NCI-H2196 (cell line): Measurements from ENCODE around the gene TDRD3.
"Not testable (repeated sequence)": the region's sequence is repeated elsewhere in the genome, so short reads cannot be mapped to it uniquely, and the experiment has no call there.

Source experiments
- DNase-seq: peaks from one replicate; lab custom pipeline; 2025; ENCODE audit not compliant: unreplicated experiment; lab: John Stamatoyannopoulos, UW

Gene TDRD3

DNA sequence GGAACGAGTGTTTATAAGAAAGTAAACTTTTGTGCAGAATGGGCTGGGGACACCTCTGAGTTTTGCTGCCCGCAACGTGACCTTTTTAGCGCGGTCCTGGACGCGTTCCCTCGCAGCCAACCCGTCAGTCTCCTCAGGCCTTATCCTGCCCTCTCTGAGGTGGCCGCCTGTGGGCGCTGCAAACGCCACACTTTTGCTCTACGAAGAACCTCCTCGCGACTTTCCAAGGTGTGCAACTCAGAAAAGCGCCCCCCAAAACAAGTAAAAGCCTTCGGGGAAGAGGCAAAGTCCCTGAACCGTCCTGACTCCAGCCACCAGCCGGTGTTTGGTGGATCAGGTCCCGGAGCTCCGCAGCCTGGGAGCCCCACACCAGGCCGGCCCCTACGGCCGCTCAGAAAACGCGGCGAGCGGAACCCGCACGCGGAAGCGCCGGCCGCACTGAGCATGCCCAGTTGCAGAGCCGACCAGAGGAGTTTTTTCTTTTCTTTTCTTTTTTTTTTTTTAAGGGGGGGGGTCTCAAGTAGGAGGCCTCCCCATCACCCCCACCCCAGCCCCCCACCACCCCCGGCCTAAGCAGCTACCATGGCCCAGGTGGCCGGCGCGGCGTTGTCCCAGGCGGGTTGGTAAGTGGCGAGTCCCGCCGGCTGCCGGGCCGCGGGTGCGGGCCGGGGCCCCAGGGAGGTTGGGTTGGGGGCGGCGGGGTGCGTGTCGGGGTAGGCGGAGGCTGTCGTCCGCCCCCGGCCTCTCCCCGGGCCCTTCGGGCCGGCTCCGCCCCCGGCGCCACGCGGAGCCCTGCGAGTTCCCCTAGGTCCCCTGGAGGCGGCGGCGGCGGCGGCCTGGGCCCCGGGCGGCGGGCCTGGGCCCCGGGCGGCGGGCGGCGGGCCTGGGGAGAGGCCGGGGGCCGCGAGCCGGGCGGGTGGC lies at the start of gene TDRD3:
Gene TDRD3, plus strand, starts transcription at position 438 of the 921 bp plus-strand sequence. Its CDS starts 145 bp downstream, at position 583.
- peak; percentile 63 for DNase-seq

DNA sequence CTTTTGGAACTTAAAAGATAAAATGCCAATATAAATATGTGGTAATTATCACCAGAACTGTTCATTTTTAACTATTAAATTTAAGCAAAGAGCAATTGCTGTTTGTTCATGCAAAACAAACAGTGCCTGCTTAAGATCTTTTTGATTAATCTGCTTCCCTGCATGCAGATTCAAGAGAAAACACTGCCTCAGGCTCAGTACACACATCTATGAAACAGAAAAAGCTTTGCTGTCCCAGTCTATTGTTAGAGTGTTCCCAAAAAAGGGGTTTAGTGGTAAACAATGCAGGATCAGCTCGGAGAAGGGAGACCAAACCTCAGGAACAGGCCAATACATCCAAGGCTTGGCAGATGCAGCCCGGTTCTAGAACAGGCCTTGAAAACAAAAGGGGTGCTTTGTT lies 49.3 kb upstream of the TDRD3 start:
- DNase-seq: no peak

DNA sequence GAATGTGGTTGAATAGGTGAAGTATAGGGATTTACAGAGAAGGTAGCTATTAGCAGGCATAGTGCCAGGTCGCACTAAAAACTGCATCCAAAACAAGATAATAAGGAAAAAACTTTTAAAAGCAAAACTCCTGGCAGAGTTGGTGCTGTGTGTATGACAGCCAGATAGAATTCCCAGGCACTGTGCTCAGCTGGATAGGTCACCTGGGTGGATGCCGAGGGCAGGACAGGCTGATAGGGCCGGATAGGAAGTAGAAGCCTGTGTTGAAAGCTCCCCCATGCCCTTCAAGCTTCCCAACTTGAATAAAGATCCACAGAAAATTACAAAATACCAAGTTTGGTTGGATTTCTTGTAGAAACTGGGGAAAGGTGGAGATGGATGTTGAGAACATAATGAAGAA lies 48.9 kb upstream of the TDRD3 start:
- DNase-seq: no peak

DNA sequence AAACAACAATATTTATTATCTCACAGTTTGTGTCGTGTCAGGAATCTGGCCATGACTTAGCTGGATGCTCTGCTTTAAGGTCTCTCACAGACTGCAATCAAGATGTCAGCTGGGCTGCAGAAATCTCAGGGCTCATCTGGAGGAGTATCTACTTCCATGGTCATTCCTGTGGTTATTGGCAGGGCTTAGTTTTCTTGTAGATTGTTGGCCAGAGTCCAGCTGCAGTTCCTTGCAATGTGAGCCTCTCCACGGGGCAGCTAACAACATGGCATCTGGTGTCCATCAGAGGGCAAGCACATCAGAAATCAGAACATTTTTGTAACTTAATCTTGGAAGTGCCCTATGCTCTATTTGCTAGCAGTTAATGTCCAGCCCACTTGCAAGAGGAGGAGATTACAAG lies 45.7 kb upstream of the TDRD3 start:
- DNase-seq: no peak

DNA sequence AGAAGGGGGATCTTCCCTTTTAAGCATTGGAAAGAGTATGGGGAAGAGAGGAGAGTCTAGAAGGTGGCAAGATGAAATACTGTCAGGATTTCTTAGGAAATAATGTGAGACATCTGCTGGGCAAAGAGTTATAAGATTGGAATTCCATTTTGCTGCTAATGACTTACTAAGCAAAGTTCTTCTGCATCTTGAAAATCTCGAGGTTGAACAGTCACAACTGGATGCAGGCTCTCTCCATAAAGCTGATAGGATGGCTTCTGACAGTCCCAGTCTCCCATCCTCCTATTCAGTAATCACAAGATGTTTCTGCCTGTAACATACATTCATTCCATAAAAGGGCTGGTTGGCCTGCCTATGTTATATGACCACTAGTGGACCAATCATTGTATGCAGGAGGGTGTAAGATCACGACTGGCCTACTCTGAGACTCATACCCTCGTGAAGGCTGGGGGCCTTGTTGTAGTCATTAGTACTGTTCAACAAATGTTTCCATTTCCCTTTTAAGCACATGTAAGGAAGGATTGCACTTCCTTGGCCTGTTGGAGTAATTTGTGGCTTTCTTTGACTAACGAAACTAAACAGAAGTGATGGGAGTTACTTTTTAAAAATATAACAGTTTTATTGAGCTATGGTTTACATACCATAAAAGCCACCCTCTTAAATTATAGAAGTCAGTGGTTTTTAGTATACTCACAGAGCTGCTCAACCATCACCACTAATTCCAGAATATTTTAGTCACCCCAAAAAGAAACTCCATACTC lies 45.0 kb upstream of the TDRD3 start:
- DNase-seq: no peak

DNA sequence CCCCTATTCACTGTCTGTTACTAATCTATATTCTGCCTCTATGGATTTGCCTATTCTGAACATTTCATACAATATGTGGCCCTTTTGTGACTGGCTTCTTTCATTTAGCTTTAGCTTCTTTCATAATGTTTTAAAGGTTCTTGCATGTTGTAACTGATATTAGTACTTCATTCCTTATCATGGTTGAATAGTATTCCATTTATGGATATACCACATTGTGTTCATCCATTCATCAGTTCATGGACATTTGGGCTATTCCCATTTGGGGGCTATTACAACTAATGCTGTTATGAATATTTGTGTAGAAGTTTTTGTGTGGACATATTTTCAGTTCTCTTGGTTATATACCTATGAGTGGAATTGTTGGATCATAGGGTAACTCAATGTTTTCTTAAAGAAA lies 44.4 kb upstream of the TDRD3 start:
- no peak for DNase-seq

DNA sequence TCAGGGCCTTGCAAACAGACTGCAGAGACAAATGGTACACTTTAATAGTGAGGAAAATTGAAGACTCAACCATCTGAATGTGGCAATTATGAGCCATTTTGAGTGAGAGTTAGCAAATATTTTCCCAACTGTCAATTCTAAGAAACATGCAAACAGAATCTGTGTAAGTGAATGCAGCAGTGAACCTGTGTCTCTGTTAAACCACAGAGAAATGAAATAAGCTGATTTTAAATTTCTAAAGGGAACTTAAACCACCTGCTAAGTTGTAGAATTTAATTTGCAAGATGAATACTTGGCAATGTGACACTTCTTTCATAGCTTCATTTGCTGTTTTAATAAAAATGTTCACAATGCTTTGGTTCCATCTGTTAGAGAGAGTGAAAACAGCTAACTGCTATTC lies 42.0 kb upstream of the TDRD3 start:
- DNase-seq: no peak

DNA sequence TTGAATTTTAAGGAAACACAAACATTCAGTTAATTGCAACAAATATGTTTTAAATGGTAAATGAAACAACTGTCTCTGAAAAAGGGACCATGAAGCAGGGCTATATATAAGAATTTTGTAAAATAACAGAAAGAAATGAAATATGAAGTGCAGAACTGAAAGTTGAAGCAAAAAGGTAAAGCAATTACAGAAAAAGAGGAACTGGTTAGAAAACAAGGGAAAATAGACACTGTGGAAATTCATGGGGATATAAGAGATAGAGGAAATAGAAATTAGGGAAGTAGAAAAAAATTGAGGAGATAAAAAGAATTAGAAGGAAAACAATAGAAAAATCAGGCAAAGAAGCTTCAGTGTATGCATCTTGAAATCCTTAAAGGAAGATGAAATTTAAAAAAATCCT lies 40.0 kb upstream of the TDRD3 start:
- no peak for DNase-seq

DNA sequence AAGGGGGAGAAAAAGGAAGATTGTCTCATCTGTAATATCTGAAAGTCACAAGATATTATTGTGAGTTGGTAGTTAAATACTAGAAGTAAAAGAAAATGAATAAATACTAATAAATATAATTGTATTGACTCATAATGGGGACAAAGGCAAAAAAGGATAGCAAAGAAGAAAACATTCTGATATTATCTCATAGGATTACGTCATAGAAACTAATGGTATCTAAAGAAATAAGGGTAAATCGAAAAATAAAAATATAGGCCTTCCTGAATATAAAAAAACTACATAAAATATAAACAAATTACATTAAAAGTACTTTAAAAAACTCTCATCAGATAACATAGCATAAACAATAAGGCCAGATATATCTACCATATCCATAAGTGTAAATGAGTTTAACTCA lies 38.6 kb upstream of the TDRD3 start:
- DNase-seq: no peak

DNA sequence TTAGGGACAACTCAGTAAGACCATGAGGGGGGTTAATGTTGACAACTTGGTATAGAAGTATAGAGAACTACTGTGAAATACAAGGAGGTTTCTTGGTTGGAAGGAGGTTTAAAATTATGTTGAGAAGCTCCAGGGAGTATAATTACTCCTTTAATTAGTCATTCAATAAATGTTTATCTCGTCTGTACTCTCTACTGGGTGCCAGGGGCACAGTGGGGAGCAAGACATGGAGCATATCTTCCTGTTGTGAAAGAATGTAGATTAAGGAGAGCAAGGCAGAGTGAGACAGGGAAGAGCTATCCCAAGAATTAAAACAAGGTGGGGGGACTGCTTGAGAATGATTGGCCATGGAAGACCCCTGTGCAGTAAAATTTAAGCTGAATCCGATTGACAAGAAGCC lies 33.7 kb upstream of the TDRD3 start:
- no peak for DNase-seq

DNA sequence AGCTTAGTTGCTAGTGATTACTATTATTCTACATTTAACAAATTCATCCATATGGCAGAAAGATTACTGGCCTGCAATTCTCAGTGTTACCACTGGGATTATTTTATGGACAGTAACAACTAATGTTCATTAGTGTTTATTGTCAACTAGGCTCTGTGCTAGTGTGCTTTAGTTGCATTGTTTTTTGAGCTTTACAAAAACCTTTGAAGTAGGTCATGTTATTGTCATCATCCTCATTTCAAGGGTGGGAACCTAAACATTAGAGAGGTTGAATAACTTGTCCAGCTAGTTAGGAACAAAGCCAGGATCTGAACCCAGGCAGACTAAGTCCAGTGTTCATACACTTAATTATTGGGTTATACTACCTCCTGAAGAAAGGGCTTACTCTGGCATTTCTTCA lies 27.8 kb upstream of the TDRD3 start:
- DNase-seq: no peak

DNA sequence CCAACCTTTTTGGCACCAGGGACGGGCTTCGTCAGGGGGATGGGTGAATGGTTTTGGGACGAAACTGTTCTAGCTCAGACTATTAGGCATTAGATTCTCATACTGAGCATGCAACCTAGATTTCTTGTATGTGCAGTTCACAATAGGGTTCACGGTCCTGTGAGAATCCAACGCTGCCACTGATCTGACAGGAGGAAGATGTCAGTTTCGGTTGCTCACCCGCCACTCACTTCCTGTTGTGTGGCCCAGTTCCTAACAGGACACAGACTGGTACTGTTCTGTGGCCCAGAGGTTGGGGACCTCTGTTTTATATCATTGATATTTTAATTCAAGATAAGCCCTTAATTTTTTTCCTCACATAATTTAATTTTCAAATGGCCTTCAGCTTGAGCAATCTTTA lies 26.7 kb upstream of the TDRD3 start:
- DNase-seq: no peak

DNA sequence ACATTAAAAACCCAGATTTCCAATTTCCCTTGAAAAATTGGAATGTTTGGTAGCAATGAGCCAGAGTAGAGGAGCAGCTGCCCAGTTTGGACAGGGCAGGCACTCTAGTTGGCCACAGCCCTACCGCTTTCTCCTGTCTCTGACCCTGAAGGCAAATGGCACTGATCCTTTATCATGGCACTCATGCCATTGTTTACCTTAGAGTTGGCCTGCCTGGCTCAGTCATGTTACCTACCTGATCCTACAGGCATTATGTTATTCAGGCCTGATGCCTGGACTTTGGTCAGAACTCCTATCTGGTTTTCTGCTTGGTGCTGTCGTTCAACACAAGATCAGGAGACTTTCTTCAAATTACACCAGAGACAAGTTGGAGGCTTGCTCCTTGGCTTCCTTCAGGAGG lies 24.9 kb upstream of the TDRD3 start:
- no peak for DNase-seq

DNA sequence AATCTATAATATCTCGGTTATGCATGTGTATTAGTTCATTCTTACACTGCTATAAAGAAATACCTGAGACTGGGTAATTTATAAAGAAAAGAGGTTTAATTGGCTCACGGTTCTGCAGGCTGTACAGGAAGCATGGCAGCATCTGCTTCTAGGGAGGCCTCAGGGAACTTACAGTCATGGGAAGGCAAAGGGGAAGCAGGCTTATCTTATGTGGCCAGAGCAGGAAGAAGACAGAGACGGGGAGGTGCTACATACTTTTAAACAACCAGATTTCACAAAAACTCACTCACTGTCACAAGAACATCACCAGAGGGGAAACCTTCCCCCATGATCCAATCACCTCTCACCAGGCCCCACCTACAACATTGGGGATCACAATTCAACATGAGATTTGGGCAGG lies 17.7 kb upstream of the TDRD3 start:
- DNase-seq: not testable (repeated sequence)

DNA sequence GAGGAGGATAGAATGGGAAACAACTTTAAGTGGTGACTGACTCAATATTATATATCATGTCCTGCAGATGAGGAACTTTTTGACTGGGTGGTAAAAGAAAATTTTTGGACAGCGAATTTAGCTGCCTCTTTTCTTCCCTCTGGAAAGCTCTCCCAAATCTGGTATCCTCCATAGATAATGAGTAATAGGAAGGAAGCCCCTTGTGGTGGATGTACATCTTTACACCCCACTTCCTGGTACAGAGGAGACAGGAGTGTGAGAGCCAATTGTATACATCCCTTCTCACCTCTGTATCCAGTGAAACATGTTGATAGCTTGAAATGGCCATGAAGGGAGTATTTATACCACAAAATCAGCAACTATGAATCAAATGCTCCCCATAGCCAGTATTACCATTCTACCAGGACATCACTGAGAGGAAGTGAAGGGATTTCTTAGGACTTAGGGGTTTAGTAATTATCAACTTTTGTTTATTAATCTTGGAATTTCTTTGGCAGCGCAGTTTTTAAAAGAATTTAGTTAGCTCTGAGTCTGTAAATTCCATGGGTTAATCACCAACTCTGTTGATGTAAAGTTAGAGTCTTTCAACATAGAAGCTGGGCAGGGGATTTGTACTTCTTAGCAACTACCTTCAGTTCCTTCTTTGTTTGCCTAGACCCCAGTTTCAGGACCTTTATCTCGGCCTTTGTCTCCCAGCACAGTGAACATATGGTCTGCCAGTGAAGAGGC lies 17.0 kb upstream of the TDRD3 start:
- no peak for DNase-seq

DNA sequence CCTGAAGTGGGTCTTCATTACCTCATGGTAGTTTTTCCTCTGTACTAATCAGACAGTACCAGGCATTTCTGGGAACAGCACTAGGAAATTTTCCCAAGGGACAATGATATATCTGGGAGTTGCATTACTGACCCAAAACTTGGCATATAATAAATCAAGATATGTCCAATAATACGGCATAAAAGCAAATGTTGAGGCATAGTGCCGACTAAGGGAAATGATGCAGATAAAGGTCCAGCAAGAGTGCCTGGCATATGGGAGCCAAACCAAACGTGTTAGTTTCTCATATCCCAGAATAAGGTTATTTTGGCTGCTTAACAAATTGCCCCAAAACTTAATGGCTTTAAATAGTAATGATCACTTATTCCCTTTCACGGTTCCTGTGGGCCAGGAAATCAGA lies 12.1 kb upstream of the TDRD3 start:
- DNase-seq: no peak

DNA sequence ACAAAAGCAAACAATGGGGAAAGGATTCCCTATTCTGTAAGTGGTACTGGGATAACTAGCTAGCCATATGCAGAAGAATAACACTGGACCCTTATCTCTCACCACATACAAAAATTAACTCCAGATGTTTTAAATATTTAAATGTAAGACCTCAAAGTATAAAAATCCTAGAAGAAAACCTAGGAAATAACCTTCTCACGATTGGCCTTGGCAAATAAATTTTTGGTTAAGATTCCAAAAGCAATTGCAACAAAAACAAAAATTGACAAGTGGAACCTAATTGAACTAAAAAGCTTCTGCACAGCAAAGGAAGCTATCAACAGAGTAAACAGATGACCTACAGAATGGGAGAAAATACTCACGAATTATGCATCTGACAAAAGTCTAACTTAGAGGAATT lies 10.8 kb upstream of the TDRD3 start:
- no peak for DNase-seq

DNA sequence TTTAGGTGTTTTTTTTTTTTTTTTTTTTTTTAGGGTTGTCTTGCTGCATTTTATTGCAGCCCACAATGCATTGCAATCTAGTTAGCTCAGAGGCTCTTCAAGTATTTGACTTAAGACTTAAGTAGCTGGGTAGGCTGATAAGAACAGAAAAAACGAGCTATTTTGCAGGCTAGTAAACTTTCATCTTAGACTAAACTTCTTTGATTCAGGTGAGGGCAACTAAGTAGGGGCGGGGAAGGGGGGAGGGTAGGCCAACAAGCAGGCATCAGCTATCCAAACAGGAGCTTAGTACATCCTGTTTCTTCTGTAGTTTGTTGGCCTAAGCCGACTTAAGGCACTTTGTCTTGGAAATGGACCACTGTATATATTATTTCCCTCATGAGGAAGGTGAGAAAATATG lies 4.9 kb upstream of the TDRD3 start:
- DNase-seq: no peak

DNA sequence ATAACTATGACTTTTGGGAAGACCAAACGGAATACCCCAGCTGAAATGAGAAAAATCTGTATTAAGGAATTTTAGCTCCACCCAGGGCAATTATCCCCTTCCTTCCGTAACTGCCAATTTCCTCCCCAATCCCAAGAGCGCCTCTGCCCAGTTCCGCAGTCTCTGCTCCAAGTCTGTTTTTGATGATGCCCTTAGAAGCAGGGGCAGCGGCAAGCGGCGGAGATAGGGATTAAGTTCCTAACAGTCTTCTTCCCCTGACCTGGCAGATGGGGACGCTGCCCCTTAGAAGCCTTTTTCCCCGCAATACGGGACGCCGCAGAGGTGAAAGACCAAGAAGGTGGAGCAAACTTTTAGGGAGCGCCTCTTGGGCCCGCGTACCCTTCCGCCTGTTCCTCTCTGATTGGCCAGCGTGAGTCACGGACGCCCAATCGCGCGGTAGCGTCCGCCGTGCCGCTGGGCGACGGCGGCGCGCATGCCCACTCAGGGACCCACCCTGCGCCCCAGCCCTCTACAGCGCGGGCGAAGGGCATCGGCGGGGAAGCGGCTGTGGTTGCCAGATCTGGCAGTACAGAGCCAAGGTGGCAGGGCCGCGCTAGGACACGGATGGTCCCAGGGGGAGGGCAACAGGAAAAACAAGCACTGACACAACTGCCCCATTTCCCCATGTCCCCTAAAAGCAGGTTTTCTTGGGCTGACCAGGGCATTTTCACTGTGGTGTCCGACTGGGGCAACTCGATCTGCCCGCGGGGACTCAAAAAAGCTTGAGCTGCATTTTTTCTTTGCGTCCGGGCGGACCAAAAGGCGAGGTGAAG lies 843 bp upstream of the TDRD3 start:
- peak; percentile 80 for DNase-seq

DNA sequence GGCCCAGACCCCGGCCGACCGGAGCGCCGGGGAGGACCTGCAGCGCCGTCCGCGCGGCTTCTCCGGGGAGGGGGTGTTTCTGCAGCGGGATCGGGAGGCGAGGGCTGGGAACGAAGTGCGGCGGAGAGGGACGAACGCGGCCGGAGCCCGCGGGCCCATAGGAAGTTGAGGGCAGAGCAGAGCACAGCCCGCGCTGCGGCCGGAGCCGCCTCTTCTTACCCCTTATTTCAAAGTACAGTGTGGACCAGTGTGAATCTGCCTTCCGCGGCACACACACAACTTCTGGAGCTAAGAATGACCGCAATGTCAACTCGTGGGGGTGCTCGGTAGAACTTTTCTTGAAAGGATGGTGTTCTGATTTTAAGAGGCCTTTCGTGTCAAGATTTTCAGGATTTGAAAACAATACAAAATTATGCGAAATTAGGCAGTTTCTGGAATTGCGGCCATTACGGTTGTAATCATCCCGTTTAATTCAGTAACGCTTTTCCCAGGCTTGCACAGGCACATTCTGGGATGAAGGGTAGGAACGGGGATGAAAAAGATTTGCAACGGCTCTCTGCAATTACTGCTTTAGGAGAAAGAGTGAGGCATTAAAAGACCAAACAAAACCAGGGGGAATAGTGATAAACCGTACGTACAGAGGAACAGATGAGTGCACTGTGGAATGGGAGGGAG lies 821 bp downstream of the TDRD3 start:
- DNase-seq: no peak
